Measurements from ENCODE around the gene NFIX. TPM values are rescaled to one million over a fixed set of nuclear protein-coding genes. Genes with fewer than 3 reads are reported as not detected.

NFIX gene
- total and polyA plus RNA-seq, 2 of the 13 experiments (the other 11 are each of a cell fraction or from before 2014, with no cell fraction given), result 3.4 to 5.4 TPM

DNA sequence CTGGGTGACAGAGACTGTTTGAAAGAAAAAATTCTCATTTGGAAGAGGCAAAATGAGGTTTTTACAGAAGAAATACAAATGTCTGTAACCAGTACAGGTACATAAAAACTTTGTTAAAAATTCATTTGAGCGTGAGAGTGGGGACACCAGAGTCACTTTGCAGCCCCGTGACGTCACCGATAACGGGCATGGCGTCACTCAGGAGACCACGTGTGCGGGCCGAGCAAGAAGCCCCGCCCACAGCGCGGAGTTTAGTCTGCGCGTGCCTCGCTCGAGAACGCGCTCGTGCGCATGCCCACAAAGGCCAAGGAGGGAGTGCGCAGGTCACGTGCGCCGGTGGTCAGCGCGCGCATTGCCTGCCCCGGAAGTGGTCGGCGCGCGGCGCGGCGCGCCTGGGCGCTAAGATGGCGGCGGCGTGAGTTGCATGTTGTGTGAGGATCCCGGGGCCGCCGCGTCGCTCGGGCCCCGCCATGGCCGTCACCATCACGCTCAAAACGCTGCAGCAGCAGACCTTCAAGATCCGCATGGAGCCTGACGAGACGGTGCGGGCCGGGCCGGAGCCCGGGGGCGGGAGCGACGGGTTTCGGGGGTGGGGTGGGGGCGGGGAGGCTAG lies 49.7 kb upstream of the NFIX start, which contains the start of gene RAD23A (continued):
- no peak for TF ChIP-seq PCBP2 (optimal IDR thresholded peaks at IDR 0.05; ENCODE audit: low read depth, low read length, poor library complexity, severe bottlenecking)
- TF ChIP-seq, protein P1, sequence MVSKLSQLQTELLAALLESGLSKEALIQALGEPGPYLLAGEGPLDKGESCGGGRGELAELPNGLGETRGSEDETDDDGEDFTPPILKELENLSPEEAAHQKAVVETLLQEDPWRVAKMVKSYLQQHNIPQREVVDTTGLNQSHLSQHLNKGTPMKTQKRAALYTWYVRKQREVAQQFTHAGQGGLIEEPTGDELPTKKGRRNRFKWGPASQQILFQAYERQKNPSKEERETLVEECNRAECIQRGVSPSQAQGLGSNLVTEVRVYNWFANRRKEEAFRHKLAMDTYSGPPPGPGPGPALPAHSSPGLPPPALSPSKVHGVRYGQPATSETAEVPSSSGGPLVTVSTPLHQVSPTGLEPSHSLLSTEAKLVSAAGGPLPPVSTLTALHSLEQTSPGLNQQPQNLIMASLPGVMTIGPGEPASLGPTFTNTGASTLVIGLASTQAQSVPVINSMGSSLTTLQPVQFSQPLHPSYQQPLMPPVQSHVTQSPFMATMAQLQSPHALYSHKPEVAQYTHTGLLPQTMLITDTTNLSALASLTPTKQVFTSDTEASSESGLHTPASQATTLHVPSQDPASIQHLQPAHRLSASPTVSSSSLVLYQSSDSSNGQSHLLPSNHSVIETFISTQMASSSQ (IDR thresholded peaks at IDR 0.05; ENCODE audit: low read depth), result no peak
- TF ChIP-seq, protein P1 (CRISPR knock-in tag; IDR thresholded peaks at IDR 0.05; ENCODE audit: borderline replicate concordance), result peak; percentile 61; the same call in 1 of the 2 replicates
- no peak for TF ChIP-seq CENPX (CRISPR knock-in tag; IDR thresholded peaks at IDR 0.05)
- TF ChIP-seq, protein P2, sequence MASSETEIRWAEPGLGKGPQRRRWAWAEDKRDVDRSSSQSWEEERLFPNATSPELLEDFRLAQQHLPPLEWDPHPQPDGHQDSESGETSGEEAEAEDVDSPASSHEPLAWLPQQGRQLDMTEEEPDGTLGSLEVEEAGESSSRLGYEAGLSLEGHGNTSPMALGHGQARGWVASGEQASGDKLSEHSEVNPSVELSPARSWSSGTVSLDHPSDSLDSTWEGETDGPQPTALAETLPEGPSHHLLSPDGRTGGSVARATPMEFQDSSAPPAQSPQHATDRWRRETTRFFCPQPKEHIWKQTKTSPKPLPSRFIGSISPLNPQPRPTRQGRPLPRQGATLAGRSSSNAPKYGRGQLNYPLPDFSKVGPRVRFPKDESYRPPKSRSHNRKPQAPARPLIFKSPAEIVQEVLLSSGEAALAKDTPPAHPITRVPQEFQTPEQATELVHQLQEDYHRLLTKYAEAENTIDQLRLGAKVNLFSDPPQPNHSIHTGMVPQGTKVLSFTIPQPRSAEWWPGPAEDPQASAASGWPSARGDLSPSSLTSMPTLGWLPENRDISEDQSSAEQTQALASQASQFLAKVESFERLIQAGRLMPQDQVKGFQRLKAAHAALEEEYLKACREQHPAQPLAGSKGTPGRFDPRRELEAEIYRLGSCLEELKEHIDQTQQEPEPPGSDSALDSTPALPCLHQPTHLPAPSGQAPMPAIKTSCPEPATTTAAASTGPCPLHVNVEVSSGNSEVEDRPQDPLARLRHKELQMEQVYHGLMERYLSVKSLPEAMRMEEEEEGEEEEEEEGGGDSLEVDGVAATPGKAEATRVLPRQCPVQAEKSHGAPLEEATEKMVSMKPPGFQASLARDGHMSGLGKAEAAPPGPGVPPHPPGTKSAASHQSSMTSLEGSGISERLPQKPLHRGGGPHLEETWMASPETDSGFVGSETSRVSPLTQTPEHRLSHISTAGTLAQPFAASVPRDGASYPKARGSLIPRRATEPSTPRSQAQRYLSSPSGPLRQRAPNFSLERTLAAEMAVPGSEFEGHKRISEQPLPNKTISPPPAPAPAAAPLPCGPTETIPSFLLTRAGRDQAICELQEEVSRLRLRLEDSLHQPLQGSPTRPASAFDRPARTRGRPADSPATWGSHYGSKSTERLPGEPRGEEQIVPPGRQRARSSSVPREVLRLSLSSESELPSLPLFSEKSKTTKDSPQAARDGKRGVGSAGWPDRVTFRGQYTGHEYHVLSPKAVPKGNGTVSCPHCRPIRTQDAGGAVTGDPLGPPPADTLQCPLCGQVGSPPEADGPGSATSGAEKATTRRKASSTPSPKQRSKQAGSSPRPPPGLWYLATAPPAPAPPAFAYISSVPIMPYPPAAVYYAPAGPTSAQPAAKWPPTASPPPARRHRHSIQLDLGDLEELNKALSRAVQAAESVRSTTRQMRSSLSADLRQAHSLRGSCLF (CRISPR knock-in tag; IDR thresholded peaks at IDR 0.05; ENCODE audit: borderline replicate concordance), result 0 out of 2 replicates have a peak, but pooled peaks have one; percentile 19
- TF ChIP-seq KDM5A (IDR thresholded peaks at IDR 0.05; ENCODE audit: borderline replicate concordance, low read length), result peak; percentile 74; the same call in 1 of the 2 replicates
- no peak for TF ChIP-seq ZNF17 (CRISPR knock-in tag; IDR thresholded peaks at IDR 0.05)
- peak; percentile 49; the same call in 1 of the 2 replicates for TF ChIP-seq ZNF776 (CRISPR knock-in tag; IDR thresholded peaks at IDR 0.05)
- TF ChIP-seq ZBTB44 (CRISPR knock-in tag; IDR thresholded peaks at IDR 0.05), result no peak
- no peak for TF ChIP-seq ZKSCAN5 (CRISPR knock-in tag; IDR thresholded peaks at IDR 0.05)
- peak; percentile 37; the same call in 1 of the 2 replicates for TF ChIP-seq NR1H2 (CRISPR knock-in tag; IDR thresholded peaks at IDR 0.05; ENCODE audit: borderline replicate concordance, low read depth)
- TF ChIP-seq, protein P3, sequence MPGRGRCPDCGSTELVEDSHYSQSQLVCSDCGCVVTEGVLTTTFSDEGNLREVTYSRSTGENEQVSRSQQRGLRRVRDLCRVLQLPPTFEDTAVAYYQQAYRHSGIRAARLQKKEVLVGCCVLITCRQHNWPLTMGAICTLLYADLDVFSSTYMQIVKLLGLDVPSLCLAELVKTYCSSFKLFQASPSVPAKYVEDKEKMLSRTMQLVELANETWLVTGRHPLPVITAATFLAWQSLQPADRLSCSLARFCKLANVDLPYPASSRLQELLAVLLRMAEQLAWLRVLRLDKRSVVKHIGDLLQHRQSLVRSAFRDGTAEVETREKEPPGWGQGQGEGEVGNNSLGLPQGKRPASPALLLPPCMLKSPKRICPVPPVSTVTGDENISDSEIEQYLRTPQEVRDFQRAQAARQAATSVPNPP (CRISPR knock-in tag; IDR thresholded peaks at IDR 0.05), result no peak
- no peak for TF ChIP-seq FOXP1 (IDR thresholded peaks at IDR 0.05)
- no peak; the same call in 1 of the 2 replicates for TF ChIP-seq FOXP1 (CRISPR knock-in tag; IDR thresholded peaks at IDR 0.05)
- TF ChIP-seq ZNF616 (CRISPR knock-in tag; IDR thresholded peaks at IDR 0.05; ENCODE audit: low read depth), result no peak
